ENCODE data around the gene ADAMTSL1.
A peak's percentile ranks its signal among the peaks of the same experiment; 100 is the strongest.

The ADAMTSL1 gene

GRCh38 chr9:18467696-18468095 lies 6.3 kb upstream of the ADAMTSL1 start:
- no peak for DNase-seq (ENCODE audit: low read depth)

- DNase-seq (ENCODE audit: low read depth) = no peak
Observed at GRCh38 chr9:18472435-18472834, 1.5 kb upstream of the ADAMTSL1 start.

GRCh38 chr9:18472841-18473251 lies 1.1 kb upstream of the ADAMTSL1 start:
- no peak for DNase-seq (ENCODE audit: low read depth)

GRCh38 chr9:18474783-18475182 lies 830 bp downstream of the ADAMTSL1 start:
- peak; percentile 83 for DNase-seq (ENCODE audit: low read depth)

- DNase-seq (ENCODE audit: low read depth) = no peak
Observed at GRCh38 chr9:18477121-18477660, 3.2 kb downstream of the ADAMTSL1 start.

GRCh38 chr9:18477719-18478118 lies 3.8 kb downstream of the ADAMTSL1 start:
- no peak for DNase-seq (ENCODE audit: low read depth)

GRCh38 chr9:18478501-18479361 lies 4.8 kb downstream of the ADAMTSL1 start:
- DNase-seq (ENCODE audit: low read depth) = peak; percentile 96

- DNase-seq (ENCODE audit: low read depth) = no peak
Observed at GRCh38 chr9:18479405-18479804, 5.5 kb downstream of the ADAMTSL1 start.

GRCh38 chr9:18480662-18481093 lies 6.7 kb downstream of the ADAMTSL1 start:
- DNase-seq (ENCODE audit: low read depth) = peak; percentile 85

- no peak for DNase-seq (ENCODE audit: low read depth)
Observed at GRCh38 chr9:18482371-18482770, 8.4 kb downstream of the ADAMTSL1 start.

- peak; percentile 50 for DNase-seq (ENCODE audit: low read depth)
Observed at GRCh38 chr9:18485714-18486113, 11.8 kb downstream of the ADAMTSL1 start.

GRCh38 chr9:18487611-18488010 lies 13.7 kb downstream of the ADAMTSL1 start:
- no peak for DNase-seq (ENCODE audit: low read depth)

GRCh38 chr9:18488886-18489285 lies 14.9 kb downstream of the ADAMTSL1 start:
- no peak for DNase-seq (ENCODE audit: low read depth)

- DNase-seq (ENCODE audit: low read depth) = peak; percentile 84
Observed at GRCh38 chr9:18489861-18490260, 15.9 kb downstream of the ADAMTSL1 start.

- peak; percentile 99 for DNase-seq (ENCODE audit: low read depth)
Observed at GRCh38 chr9:18490641-18491370, 16.9 kb downstream of the ADAMTSL1 start.

GRCh38 chr9:18492612-18493011 lies 18.7 kb downstream of the ADAMTSL1 start:
- peak; percentile 63 for DNase-seq (ENCODE audit: low read depth)

- peak; percentile 60 for DNase-seq (ENCODE audit: low read depth)
Observed at GRCh38 chr9:18493451-18493993, 19.6 kb downstream of the ADAMTSL1 start.

GRCh38 chr9:18495065-18495464 lies 21.1 kb downstream of the ADAMTSL1 start:
- DNase-seq (ENCODE audit: low read depth) = no peak

GRCh38 chr9:18496256-18497000 lies 22.5 kb downstream of the ADAMTSL1 start:
- DNase-seq (ENCODE audit: low read depth) = no peak

- no peak for DNase-seq (ENCODE audit: low read depth)
Observed at GRCh38 chr9:18499062-18499461, 25.1 kb downstream of the ADAMTSL1 start.

GRCh38 chr9:18499980-18500379 lies 26.0 kb downstream of the ADAMTSL1 start:
- DNase-seq (ENCODE audit: low read depth) = no peak

GRCh38 chr9:18500451-18500850 lies 26.5 kb downstream of the ADAMTSL1 start:
- no peak for DNase-seq (ENCODE audit: low read depth)

All from EH (cell line).